MV-4-11 (cell line): Measurements from ENCODE around the gene FOXJ3.

Experiments
- DNase-seq: peaks from one replicate; lab custom pipeline; 2025; lab: John Stamatoyannopoulos, UW

FOXJ3 gene

DNA sequence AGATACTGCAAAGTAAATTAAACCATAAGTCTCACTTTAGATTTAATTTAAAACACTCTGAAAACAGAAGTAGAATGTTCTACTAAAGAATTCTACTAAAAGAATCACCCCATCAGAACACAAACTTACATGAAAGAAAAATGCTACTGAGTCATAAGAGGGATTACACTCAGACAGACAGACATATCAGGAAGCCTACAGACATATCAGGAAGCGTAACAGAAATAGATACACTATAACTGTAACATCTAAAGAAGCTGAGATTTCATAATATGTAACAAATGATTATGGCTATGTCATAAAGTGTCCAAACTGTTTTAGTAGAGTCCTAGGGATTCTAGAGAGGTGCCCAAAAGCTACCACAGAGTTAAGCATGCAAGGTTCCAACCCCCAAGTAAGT is 23.9 kb downstream of the FOXJ3 start:
- peak; percentile 28 for DNase-seq

DNA sequence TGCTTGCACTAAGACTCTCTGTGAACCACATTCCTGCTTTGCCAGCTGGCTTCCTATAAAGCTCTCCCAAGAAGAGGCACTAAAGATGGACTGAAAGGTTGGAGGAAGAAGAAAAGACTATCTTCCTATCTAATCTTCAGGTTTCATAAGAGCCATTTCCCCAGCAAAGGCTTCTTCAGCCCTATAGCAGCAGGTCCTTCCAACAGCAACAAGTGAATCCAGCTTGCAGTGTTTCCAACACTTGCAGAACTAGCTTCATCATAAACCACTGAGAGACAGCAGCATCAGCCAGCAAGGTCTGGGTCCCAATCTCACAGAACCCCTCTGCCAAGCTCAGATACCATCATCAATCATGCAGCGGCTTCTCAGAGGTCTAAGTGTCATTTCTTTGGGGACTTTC is 28.1 kb downstream of the FOXJ3 start:
- no peak for DNase-seq

DNA sequence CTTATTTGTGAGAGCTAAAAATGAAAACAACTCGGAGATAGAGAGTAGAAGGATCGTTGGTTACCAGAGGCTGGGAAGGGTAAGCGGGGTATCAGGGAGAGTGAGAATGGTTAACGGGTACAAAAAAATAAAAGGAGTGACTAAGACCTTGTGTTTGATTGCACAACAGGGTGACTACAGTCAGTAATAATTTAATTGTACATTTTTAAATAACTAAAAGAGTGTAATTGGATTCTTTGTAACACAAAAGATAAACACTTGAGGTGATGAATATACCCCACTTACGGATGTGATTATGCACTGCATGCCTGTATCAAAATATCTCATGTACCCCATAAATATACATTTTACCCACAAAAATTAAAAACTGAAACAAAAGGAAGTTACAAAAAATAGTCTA is 29.4 kb downstream of the FOXJ3 start:
- DNase-seq, result peak; percentile 27

DNA sequence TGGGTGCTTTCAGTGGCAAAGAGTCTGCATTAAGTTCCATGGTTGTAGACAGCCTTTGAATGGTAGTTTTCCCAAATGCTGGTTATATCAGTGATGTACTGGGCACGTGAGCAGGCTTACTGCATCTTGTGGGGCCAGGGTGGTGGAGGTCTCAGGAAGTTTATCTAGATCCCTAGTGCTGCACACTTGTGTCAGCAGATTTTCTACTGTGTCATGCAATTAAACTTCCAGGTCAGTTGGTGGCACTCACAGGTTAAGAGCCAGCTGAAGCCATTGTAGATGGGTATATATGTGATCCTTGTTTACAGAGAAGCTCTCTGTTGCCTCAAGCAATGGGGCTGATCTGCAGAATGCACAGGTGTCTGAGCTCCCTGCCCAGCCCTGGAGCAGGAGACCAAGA is 33.0 kb downstream of the FOXJ3 start:
- no peak for DNase-seq

DNA sequence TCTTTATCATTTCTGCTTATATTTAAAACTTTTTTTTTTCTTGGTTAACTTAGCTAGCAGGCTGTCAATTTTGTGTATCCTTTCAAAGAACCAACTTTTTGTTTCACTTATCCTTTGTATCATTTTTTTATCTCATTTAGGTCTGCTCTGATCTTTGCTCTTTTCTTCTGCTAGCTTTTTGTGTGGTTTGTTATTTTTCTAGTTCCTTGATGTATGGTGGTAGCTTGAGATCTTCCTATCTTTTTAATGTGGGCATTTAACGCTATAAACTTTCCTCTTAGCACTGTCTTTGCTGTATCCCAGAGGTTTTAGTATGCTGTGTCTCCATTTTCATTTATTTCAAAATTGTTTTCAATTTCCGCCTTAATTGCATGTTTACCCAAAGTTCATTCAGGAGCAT is 36.5 kb downstream of the FOXJ3 start:
- no peak for DNase-seq

DNA sequence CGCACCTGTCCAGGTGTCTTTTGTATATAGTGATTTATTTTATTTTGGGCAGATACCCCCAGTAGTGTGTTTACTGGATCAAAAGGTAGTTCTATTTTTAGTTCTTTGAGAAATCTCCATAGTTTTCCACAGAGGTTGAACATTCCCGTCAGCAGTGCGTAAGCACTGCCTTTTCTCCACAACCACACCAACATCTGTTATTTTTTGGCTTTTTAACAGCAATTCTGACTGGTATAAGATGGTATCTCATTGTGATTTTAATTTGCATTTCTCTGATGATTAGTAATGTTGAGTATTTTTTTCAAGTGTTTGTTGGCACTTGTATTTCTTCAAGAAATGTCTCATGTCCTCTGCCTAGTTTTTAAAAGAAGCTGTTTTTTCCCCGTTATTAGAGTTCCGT is 39.2 kb downstream of the FOXJ3 start:
- DNase-seq, result no peak

DNA sequence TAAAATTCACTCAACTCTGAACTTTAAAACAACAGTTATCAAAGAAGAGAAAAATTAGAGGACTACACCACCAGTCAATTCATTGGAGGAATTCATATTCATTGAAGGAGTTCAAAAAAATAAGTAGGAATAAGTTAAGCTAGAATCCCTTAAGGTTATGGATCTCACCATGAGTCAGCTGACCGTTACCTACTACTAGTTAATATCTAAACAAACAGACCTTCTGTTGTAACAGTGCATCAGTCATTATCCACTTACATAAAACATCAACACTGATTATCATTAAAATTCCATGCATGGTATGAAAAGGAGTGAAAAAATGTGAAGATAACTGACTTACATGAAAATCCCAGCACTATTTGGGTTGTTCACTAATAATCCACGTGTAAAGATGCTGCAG is 44.9 kb downstream of the FOXJ3 start:
- no peak for DNase-seq

DNA sequence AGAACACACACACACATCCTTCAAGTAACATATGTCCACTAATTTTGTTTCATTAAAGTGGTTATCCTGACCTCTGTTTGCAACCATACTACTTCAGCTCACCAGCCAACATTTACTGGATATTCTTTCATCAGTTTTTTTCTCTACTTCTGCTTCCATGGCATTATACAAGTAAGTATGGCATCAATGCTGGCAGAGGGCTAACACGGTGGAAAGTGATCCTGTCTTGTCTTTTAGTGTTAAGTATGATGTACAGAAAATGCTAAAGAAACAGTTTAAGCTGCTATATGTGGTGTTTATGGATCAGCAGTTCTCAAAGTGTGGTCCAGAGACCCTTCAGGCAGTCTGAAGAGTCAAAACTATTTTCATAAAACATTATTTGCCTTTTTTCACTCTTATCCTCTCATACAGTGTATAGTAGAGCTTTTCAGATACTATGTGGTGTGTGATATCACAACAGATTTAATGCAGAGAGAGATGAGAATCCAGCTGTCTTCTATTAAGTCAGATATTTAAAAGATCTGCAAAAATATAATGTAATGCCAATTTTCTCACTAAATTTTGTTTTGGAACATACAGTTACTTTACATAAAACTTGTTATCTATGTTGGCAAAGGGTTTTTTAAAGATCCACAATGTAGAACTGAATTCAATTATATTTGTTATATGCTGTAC is 46.6 kb downstream of the FOXJ3 start:
- no peak for DNase-seq

DNA sequence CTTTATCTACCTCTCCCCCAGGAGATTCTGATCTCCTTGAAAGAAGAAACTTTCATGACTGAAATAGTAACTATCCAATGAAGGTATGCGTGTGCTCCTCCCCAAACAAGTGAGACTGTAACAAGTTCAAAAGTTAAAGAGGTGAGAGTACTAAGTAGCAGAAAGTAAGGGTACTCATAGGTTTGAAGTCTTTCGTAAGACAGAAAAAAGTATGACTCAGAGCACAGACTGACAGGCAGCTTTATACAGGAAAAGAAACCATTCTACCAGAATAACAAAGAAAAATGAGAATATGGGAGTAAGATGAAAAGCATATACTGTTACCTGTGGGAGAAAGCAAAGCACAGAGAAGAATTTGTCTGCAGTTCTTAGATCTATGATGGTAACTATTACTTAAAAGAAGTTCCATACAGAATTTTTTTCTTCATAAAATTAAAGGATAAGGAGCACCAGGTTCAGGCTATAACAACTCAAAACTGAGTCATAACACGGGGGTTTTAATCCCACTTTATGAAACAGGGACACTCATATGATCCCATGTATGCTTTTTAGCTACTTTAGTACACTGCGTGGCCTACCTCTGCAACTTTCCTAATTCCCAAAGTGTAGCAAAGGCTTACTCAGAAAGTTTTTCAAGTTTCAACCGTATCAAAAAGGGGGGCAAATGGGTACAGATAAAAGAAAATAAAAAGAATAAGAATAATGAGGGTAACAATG is 52.0 kb downstream of the FOXJ3 start:
- peak; percentile 15 for DNase-seq

DNA sequence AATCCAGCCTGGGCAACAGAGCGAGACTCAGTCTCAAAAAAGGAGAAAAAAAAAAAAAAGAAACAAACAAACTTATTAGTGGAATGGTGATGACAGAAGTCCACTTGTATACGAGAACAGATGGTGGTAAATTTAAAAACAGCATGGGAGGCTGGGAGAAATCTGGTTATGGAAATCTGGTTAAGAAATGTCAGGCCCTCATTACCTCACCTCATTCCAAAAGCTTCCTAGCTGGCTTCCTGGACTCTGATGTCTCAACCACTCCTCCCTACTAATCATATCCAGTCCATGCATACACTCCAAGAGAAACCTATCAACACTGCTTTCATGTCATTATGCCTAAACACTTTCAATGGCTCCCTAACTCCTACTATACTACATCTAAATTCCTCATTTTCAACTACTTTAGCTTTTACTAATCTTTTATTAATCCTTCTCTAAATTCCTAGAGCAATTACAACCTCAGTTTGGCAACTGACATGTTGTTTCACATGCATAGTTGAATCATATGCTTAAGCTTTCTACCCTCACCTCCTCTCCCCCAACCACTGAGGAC is 52.9 kb downstream of the FOXJ3 start:
- DNase-seq, result no peak

DNA sequence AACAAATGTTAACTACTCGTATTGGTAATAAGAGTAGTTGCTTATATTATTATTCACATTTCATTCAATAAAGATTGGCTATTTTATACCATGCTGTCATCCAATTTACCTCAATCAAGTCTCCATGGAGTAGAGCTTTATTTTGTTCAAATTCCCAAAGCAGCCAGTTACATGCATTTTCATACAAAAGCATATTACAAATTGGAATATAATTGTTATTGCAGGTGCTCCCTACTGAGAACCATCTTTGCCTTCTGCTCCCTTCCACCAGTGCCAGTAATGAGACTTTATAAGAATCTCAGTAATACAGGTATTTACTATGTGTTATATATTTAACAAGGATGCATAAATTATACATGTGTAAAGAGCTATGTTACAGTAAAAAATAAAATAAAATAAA is 54.2 kb downstream of the FOXJ3 start:
- no peak for DNase-seq

DNA sequence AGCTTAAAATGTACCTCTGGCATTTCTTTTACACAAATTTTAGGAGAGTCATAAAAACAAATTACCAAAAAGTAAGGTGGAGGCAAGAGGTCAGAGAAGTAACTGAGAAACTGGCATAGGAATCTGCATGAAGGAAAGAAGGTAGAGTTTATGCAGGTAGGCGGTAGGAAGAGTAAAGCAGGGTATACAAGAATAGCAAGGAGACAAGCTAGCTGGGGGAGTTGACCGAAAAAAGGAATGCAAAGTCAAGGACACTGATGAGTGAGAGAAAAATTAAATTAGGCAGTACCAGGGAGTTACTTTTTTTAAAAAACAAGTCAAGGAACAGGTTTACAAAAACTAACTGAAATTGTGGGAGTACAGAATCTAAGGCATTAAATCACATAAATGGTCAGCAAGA is 56.0 kb downstream of the FOXJ3 start:
- no peak for DNase-seq

DNA sequence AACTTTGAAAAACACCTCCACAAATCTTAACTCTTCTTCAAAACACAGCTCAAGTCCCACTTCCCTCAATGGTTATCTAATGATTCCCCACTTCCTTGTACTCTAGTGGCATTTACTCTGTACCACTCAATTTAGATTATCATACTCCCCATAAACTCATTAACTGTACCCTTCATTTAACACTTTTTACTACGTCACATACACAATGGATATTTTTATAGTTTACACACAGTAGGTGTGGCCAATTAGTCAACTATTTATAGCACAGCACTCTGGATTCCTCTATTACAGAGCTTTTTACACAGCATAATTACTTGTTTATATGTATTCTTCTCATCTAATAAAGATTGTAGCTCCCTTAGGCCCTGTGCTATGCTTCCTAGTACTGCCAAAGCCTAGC is 62.1 kb downstream of the FOXJ3 start:
- DNase-seq, result peak; percentile 22

DNA sequence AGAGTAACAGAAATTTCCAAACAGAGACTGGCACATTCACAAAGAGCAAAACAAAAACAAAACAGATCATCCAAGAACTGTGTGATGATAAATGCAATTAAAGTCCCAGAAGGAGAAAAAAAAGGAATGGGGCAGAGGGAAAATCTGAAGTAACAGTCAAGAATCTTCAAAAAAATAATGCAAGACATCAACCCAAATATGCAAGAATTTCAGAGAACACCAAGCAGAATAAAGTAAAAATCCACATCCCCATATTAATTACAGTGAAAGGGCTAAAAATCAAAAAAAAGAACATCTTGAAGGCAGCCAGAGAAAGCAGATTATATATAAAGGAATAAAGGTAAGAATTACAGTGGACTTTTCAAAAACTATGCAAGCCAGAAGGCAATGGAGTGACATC is 67.1 kb downstream of the FOXJ3 start:
- DNase-seq, result no peak

DNA sequence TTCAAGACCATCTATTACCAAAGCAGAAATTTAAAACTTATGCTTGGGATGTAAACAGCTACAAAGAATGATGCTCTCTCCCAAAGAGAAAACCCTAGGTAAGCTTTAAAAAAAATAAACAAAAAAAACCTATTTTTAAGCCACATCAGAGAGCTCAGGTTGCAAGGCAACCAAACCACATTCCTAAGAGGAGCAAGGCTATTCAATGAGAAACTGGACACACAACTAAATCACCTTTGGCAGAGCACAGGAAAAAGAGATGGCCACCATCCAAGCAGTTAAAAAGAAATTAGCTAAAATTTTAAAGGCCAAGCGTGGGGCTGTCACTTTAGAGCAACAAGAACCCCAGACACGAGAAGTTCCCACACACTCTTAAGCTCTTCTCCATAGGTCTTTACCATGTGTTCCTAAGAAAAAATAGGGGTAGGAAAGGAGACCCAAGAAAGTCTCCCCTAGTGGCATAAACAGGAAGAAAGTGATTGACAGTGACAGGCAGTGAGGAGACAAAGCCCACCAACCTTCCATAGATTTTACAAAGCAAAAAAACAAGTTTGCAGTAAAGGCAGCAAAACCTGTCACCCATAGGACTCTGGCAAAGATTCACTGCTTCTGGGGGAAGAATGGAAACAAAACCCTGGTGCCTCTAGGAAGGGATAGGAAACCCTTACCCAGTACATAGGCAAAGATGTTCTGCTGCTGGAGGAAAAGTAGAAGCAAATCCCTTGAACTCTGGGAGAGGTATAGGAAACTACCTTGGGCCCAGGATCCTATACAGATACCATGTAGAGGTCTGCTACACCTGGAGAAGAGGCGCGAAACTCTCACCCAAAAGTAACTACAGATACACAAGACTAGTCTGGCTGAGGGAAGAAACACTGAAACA is 68.5 kb downstream of the FOXJ3 start:
- DNase-seq, result no peak

DNA sequence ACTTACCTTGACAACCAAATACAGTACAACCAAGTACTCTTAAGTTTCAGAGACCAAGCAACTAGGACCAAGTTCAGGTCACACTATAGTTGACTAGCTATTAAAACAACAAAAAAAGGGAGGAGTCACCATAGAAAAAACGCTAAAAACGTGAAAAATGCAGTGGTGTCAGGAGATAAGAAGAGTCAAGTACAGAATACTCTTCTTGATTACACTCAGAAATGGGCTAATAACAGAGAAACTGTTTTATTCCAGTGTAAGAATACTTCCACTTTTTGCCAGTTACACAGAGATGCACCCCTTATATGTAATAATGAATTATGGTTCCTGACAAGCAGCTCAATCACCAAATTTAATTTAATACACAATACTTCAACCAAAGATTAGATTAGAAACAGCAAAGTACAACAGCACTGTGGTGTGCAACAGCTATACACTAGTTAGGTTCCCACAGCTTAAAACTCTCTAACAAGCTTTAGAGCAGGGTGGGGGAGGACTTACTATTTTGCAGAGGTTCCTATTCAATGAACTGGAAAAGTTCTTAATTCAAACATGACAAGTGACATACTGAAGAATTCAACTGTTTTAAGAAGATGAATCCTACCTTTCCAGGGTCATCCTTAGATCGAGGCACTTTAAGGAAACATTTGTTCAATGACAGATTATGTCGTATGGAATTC is 70.4 kb downstream of the FOXJ3 start:
- DNase-seq, result peak; percentile 65

DNA sequence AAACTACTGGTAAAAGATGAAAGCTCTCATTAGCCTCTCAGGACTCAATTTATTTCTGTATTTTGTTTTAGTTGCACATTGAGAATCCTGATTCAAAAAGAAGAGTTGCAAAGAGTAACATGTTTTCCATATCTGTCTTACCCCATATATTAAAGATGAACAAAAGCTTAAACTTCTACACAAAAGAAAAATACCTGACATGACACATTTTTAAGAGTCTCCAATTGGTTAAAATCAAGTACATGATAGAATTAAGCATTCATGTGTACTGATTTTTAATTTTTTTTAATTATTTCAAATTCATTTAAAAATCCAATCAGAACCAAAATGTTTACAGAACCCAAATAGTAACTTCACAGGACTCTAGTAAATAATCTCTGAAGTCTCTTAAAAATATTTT is 72.0 kb downstream of the FOXJ3 start:
- DNase-seq, result no peak

DNA sequence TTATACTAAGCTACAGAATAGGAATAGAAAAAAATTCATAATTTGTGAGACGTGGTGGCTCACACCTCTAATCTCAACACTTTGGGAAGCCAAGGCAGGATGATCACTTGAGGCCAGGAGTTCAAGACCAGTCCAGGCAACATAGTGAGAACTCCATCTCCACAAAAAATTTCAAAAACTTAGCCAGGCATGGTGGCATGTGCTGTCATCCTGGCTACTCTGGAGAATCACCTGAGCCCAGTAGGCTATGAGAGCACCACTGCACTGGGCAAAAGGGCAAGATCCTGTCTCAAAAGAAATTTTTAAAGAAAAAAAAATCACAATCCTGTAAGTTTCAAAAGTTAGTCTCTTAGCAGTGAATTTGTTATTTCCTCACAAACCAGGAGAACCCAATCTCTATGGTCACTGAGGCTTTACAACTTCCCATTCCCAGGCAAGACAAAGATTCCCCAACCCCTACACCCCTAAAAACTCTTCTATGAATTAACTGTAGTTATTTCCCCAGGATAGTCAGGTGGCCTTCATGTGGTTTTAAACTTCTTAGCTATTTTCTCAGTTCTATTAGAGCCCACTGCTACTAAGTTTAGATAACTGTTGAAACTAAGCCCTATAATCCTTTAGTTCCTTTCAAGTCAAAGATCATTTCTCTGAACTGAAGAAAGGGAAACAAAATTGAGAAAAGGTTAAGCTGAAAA is 74.5 kb downstream of the FOXJ3 start:
- DNase-seq, result peak; percentile 97

DNA sequence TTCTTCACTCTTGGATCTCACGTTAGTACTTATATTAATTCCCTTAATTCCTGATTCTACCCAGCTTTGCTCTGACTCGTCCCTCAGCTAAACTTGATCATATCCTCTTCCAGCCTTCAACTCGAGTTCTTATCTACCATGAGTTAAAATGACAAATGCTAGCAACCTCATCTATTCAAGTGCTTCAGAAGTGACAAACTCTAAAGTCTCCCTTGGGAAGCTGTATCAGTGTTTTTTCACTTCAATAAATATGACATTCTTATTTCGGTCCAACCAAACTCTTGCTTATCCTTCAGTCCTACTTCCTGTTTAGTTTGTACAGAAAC is 75.3 kb downstream of the FOXJ3 start:
- no peak for DNase-seq

DNA sequence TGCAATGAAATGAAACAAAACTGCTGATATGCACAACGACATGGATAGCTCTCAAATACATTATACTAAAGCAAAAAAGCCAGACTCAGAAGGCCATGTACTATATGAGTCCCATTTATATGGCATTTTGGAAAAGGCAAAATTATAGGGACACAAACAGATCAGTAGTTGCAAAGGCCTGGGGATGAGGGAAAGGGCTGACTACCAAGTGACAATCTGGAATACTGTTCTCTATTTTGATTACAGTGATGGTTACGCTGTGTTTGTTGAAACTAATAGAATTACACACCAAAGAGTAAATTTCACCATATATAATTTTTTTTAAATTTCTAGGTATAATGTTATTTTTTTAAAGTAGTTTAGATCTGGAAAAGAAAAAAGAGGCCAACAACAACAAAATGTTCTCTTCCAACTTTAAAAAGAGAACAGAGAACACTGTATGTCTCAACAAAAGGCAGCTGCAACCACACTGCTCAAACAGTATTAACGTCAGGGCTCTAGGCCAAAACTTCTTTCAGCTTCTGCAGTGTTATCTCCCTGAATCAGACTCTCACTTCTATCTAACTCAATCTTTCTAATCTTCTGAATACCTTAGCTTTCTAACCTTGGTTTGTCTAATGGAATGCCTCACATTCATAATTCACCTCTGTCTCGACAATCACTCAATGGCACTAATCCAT is 75.8 kb downstream of the FOXJ3 start:
- peak; percentile 92 for DNase-seq

DNA sequence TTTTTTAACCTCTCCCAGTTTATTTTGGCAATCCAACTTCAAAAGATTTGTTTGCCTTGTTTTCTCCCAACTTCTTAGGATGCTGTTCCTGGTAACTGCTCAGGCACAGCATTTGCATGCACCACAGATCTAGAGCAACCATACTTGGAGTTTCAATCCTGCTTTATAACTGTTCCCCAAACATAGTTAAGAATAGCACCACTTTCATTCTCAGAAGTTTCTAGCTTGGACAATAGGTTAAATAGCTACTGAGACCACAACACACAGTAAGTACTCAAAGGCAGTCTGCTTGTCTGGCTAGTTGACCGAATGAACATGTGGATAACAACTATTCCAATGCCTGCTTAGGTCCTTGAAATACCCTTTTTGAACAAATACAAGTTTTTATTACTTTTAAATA is 76.8 kb downstream of the FOXJ3 start:
- peak; percentile 72 for DNase-seq
